HG03460 (cell line): Measurements from ENCODE around the gene ZNF587B.
"Not testable (repeated sequence)": the region's sequence is repeated elsewhere in the genome, so short reads cannot be mapped to it uniquely, and the experiment has no call there.

Source experiments
- ATAC-seq: cut with Tn5 transposase; IDR thresholded peaks from one replicate; pipeline ENCODE4 v1.9.1; 2021; ENCODE audit not compliant: unreplicated experiment

Gene ZNF587B

DNA sequence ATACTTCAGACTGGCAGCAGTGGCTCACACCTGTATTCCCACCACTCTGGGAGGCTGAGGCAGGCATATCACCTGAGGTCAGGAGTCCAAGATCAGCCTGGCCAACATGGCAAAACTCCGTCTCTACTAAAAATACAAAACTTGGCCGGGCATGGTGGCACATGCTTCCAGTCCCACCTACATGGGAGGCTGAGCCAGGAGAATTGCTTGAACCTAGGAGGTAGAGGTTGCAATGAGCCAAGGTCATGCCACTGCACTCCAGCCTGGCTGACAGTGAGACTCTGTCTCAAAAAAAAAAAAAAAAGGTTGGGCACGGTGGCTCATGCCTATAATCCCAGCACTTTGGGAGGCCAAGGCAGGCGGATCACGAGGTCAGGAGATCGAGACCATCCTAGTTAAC, 39.6 kb downstream of the ZNF587B start:
- not testable (repeated sequence) for ATAC-seq

DNA sequence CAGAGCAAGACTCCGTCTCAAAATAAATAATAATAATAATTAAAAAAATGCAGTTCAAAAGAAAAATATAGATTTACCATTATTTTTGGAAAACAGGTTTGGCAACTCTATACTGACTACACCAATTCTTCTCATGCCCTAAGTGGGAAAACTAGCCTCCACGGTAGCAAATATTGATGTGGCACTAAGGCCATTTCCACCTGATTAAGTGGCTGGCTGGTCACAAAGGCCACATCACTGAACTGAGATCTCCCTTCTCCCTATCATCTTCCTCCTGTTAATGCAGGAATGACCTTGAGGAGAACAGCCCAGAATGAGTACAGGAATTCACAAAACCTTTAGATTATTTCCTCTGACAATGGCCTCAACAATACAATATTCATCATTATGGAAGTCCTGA, 40.1 kb downstream of the ZNF587B start:
- no peak for ATAC-seq

DNA sequence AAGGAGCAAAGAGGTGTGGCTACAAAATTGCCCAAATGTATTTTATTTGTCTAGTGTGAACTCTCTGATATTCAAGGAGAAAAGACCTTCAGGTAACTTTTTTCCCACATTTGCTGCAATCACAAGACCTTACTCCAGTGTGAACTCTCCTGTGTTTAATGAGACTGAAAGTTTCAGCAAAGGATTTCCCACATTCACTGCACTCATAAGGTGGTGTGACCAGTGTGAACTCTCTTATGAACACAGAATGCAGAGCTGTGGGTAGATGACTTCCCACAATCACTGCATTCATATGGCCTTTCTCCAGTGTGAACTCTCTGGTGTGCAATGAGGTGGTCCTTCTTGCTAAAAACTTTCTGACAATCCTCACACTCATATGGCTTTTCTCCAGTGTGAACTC, 42.4 kb downstream of the ZNF587B start:
- ATAC-seq = no peak

DNA sequence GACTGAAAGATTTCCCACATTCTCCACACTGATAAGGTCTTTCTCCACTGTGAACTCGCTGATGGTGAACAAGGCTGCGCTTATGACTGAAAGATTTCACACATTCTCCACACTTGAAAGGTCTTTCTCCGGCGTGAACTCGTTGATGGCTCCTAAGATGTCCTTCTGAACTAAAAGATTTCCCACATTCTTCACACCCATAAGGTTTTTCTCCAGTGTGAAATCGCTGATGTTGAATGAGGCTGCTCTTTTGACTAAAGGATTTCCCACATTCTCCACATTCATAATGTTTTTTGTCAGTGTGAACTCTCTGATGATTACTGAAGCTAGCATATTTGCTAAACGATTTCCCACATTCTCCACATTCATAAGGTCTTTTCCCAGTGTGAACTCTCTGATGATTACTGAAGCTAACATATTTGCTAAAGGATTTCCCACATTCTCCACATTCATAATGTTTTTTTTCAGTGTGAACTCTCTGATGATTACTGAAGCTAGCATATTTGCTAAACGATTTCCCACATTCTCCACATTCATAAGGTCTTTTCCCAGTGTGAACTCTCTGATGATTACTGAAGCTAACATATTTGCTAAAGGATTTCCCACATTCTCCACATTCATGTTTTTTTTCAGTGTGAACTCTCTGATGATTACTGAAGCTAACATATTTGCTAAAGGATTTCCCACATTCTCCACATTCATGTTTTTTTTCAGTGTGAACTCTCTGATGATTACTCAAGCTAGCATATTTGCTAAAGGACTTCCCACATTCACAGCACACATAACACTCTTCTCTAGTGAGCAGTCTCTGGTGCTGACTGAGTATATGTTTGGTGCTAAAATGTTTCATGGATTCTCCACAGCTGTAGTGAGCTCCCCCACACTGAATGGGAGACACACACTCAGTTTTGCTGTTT, 44.0 kb downstream of the ZNF587B start:
- ATAC-seq = not testable (repeated sequence)

DNA sequence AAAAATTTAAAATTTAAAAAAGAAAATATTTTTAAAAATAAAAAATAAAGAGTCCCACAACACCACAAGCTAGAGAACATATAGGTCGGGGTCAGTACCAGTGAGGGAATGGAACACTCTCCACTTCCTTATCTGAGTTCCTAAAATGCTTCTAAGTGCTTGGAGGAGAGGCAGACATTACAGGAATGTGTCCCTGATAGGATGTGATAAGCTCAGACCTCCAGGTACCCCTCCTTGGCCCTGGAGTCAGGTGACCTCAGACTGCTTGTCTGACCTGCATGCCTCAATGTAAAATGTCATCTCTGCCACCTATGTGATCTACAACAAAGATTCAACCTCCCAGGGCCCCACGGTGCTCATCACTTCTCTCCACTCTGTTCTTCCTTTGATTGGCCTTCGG, 55.9 kb downstream of the ZNF587B start:
- no peak for ATAC-seq

DNA sequence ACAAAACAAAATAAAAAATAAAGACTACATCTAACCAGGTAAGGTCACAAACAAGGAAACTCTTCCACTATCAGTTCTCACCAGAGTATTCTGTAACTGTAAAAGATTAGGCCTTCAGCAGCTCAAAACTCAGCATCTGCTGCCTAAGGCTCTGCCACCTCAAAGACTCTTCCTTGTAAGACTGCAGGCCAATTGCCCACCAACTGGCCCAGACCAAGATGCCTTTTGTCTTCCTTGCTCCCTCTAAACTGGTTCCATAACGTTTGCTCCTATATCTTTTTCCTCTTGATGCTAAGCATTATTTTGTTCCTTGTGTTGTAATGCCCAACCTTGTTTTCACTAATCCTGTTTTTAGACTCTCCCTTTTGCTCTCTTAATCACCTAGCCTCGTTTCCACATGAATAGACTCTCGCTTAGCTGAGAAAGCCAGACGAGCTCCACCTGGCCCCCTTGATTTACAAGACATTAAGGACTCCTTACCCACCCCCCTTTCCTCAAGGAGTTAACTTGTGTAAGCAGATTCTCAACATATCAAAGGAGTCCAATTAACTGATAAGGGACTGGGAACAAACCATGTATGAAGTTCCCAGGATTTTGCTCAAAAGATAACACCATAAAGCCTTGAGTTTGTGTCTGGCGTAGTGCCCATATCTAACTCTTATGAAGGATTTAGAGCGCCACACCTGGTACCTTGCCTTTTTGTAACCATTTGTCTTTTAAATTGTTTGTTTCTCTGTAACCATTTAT, 57.3 kb downstream of the ZNF587B start:
- ATAC-seq = no peak

DNA sequence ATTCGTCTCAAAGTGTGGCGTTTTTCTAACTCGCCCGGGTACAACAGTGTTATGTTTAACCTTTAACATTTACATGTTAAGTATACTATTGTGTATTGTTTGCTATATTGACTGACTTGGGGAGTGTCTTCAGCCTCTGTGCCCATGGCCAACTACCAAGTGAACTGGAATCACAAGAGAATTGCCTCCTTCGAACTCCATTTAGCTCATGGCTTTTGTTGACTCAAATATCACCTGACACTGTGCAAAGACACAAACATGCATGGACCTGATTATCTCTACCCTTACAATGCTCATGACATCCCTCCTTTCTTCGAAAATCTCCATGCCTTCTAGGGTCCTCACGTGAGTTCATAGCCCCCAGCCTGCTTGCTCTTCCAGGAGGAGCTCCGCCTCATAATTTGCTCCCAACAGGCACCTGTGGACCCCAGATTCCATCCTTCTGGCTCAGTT, 58.0 kb downstream of the ZNF587B start:
- ATAC-seq = no peak

DNA sequence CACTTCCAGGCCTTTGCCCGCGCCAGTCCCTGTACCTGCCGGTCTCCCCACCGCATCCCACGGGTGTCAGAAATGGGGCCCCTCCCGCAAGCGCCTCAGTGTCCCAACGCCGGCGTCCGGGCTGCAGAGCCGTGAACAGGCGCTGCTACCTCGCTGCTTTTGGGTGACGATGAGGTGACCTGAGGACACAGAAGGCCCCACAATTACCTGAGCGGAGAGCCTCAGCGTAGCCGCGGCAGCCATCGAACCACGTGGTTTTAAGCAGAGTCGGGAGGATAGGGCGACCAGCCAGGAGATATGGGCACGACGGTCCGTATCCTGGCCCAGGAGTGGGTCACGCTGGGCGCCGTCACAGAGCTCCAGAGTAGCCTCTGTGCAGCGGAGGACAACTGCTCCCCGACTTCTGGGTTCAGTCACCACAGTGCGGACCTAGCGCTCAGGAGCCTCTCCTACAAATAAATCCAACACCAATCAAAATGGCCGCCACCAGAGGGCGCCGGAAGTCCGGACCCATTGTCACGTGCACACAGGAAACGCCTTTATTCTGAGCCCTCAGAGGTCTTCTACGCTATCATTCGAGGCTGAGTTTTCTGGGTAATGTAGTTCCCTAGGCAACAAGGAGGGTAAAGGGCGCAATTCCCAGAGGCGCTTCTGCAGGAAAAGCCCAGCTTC, 58.6 kb downstream of the ZNF587B start, which contains the start of gene ZNF814:
ZNF814 (minus strand) TSS at position 478 of the 672 bp plus-strand sequence; CDS start at position 243, 235 bp downstream.
- ATAC-seq = peak; percentile 74

DNA sequence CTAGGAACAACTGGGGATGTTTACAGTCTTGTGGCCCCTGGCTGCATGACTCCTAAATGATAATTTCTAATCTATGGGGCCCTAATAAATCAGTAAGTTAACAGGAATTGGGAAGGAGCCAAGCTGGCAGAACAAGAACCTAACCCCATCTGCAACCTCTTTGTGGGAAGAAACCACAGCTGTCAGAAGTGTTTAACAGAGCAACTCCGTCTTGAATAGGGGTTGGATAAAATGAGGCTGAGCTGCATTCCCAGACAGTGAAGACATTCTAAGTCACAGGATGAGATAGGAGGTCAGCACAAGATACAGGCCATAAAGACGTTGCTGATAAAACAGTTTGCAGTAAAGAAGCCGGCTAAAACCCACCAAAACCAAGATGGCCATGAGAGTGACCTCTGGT, 60.6 kb downstream of the ZNF587B start:
- not testable (repeated sequence) for ATAC-seq
